Sigmoid colon (tissue), 7 donors: ENCODE results near the gene OVCA2. TPM values are rescaled to one million over a fixed set of nuclear protein-coding genes. Genes with fewer than 3 reads are reported as not detected.

ENCODE experiments used
- DNase-seq: peaks from one replicate; pipeline ENCODE4 v3.0.0-alpha.2; 2019
- H3K27ac ChIP-seq, 4 donors: fragments of 200-600 bp; sonication (generic); one replicate each; pipeline ENCODE4 v1.5.1; 2016 to 2019; ENCODE audit warnings: mild to moderate bottlenecking in 1 of 4
- H3K27me3 ChIP-seq, 3 donors: fragments of 200-600 bp; sonication (generic); one replicate each; pipeline ENCODE4 v1.5.1; 2019; ENCODE audit warnings: mild to moderate bottlenecking in 1 of 3
- H3K36me3 ChIP-seq, 4 donors: fragments of 200-600 bp; sonication (generic); one replicate each; pipeline ENCODE4 v1.5.1; 2016 to 2019
- H3K4me1 ChIP-seq, 4 donors: fragments of 200-600 bp; sonication (generic); one replicate each; pipeline ENCODE4 v1.5.1; 2017 to 2019
- H3K4me3 ChIP-seq, 4 donors: fragments of 200-600 bp; sonication (generic); one replicate each; pipeline ENCODE4 v1.5.1; 2017 to 2019; ENCODE audit warnings: mild to moderate bottlenecking in 2 of 4, moderate library complexity in 1 of 4
- H3K9me3 ChIP-seq, 4 donors: fragments of 200-600 bp in 3 of 4; sonication (generic) in 3 of 4; one replicate each; pipeline versions ENCODE4 v1.5.1 to v1.6.1; 2013 to 2019
- CTCF ChIP-seq, 4 experiments: fragments of 450-650 bp in 3 of 4; fragments of 200-600 bp in 1 of 4; IDR thresholded peaks; one replicate each; pipeline ENCODE4 v1.5.1; 2016 to 2019; ENCODE audit warnings: antibody characterized with exemption in 4 of 4, mild to moderate bottlenecking in 3 of 4, moderate library complexity in 2 of 4
- EP300 ChIP-seq, 4 donors: sonication (generic); formaldehyde crosslinking; IDR thresholded peaks; one replicate each; pipeline ENCODE4 v1.6.1; 2017; ENCODE audit warnings: antibody characterized with exemption in 4 of 4
- POLR2A ChIP-seq, 2 donors: fragments of 450-650 bp; IDR thresholded peaks; one replicate each; pipeline ENCODE4 v1.6.1; 2016; ENCODE audit warnings: antibody characterized with exemption in 2 of 2, mild to moderate bottlenecking in 2 of 2, moderate library complexity in 2 of 2
- POLR2AphosphoS5 ChIP-seq, 4 donors: sonication (generic); formaldehyde crosslinking; IDR thresholded peaks; one replicate each; pipeline ENCODE4 v1.6.1; 2017; ENCODE audit warnings: antibody characterized with exemption in 4 of 4
- WGBS, 2 donors: extraction: QIAGEN DNeasy Blood & Tissue Kit; methylation state at CpG; one replicate each; pipeline ENCODE4 v1.1.7; 2013; 5-methylcytosine and 5-hydroxymethylcytosine counted together
- intact Hi-C: fragments of 100-400 bp; cut with DNase I; formaldehyde crosslinking; loops from one replicate; pipeline ENCODE4 v1.15.1; 2023
- polyA plus RNA-seq, 3 donors: library from polyadenylated mRNA; stranded (reverse); fragments of 200-250 nt; gene quantifications; one replicate each; pipeline ENCODE4 v1.2.3, GENCODE V29; 2013
- total RNA-seq, 4 donors: library from RNA; depleted of rRNA; stranded (reverse); fragments of >200 nt; gene quantifications; one replicate each; pipeline ENCODE4 v1.1.0, GENCODE V29; 2016
- donor health status: healthy with polysubstance abuse.
- donor health status: Bipolar disorder and iron deficiency.
- donor health status: healthy.

Gene OVCA2
- total and polyA plus RNA-seq, 7 donors: 26.3 to 66.8 (median 43.0) TPM

GRCh38 chr17:2025622-2026309, 16.1 kb upstream of the OVCA2 start:
- Histone ChIP-seq H3K27ac (peak overlapping the region in 2 of 4 donors; percentile 19 to 20), H3K9me3 (no peaks in the 10 kb centered on the region), H3K4me3 (peak overlapping the region; percentile 21 to 55 (median 48)), H3K4me1 (peaks cover 0 to 38% (median 38%) of the 10 kb centered on the region in 4 donors), H3K27me3 (peaks cover 20 to 74% (median 34%) of the 10 kb centered on the region in 3 donors), H3K36me3 (no peaks in the 10 kb centered on the region)
- intact Hi-C loops: loop anchor here (1.0 to 2.0 kb wide), 2 partner anchors 27 to 117 kb away; no protein-coding TSS in a partner anchor
- WGBS, 2 donors: 1 to 2% methylated on average over 55 of the region's 55 CpGs
- TF ChIP-seq CTCF (IDR thresholded peaks at IDR 0.05): peak; percentile 55 to 74 (median 60)
- no peak for TF ChIP-seq POLR2AphosphoS5 (IDR thresholded peaks at IDR 0.05)
- no peak for TF ChIP-seq EP300 (IDR thresholded peaks at IDR 0.05)
- DNase-seq: peak; percentile 83

DNA sequence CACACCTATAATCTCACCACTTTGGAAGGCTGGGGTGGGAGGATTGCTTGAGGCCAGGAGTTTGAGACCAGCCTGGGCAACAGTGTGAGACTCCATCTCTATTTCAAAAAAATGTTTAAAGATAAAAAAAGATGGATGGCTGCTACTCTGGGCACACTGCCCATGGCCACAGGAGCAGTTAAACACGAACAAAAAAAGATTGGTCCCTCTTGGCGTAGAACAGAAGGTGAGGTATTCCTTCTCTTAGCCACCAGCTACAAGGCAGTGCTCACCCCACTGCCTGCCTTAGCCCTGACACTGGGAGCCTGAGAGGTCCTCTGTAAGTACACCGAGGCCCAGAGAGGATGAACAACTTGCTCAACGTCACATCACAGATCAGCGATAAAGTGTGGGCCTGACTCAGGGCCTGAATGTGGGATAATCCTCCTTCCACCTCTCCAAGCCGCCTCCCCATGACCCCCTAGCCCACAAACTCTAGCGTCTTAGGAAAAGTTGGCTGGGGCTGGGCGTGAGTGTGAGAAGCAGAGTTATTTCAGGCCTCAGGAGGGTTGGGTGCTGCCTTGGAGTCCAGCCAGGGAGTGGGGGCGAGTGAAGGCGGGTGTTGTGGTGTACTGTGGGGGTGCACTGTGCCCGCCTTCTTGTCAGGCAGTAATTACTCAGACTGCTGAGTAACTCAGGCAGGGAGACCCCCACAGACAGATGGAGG, 14.1 kb upstream of the OVCA2 start:
- H3K27me3 ChIP-seq: peaks cover 20 to 69% (median 34%) of the 10 kb centered on the region in 3 donors
- intact Hi-C loops: no loop called here

DNA sequence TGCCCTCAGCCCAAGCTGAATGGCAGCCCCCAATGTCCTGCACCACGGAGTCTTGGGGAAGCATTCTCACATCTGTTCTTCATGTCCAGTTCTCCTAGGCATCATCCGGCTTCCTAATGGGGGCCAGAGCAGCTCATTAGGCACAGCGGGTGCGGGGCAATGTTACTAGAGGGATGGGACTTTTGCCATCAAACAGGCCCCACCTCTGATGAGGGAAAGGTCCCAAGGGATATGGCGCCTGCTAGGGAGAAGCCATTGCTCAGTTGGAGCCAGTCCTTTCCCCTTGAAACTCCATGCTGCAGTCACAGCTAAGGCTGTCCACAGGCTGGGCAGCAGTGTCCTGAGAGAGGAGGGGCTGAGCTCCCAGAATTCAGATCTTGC, 13.6 kb upstream of the OVCA2 start:
- H3K27me3 ChIP-seq: peaks cover 20 to 64% (median 34%) of the 10 kb centered on the region in 3 donors
- 82 to 85% methylated on average over 5 of the region's 5 CpGs for WGBS, 2 donors
- no peak overlapping the region for H3K27ac ChIP-seq
- H3K4me3 ChIP-seq: no peak overlapping the region
- DNase-seq: no peak
- H3K4me1 ChIP-seq: peaks cover 0 to 60% (median 49%) of the 10 kb centered on the region in 4 donors
- no peak for TF ChIP-seq POLR2AphosphoS5 (IDR thresholded peaks at IDR 0.05)
- TF ChIP-seq CTCF (IDR thresholded peaks at IDR 0.05): no peak
- no peak for TF ChIP-seq EP300 (IDR thresholded peaks at IDR 0.05)
- no peak for TF ChIP-seq POLR2A (IDR thresholded peaks at IDR 0.05)
- no peaks in the 10 kb centered on the region for H3K36me3 ChIP-seq
- H3K9me3 ChIP-seq: no peaks in the 10 kb centered on the region
- intact Hi-C loops: no loop called here

More for the DNA sequence above, 14.1 kb upstream of the OVCA2 start:
- H3K4me3 ChIP-seq: no peak overlapping the region
- WGBS, 2 donors: 60 to 77% methylated on average over 11 of the region's 11 CpGs
- no peak for TF ChIP-seq POLR2AphosphoS5 (IDR thresholded peaks at IDR 0.05)
- no peak for TF ChIP-seq CTCF (IDR thresholded peaks at IDR 0.05)
- TF ChIP-seq POLR2A (IDR thresholded peaks at IDR 0.05): no peak
- no peak for TF ChIP-seq EP300 (IDR thresholded peaks at IDR 0.05)
- H3K9me3 ChIP-seq: no peaks in the 10 kb centered on the region
- H3K27ac ChIP-seq: no peak overlapping the region
- peaks cover 0 to 58% (median 49%) of the 10 kb centered on the region in 4 donors for H3K4me1 ChIP-seq
- DNase-seq: no peak
- no peaks in the 10 kb centered on the region for H3K36me3 ChIP-seq

- Histone ChIP-seq H3K4me3 (no peak overlapping the region), H3K27me3 (peaks cover 18 to 58% (median 32%) of the 10 kb centered on the region in 3 donors), H3K27ac (no peak overlapping the region), H3K36me3 (peaks cover 0 to 4% (median 2%) of the 10 kb centered on the region in 4 donors), H3K4me1 (peaks cover 0 to 55% (median 45%) of the 10 kb centered on the region in 4 donors), H3K9me3 (no peaks in the 10 kb centered on the region)
- DNase-seq: no peak
- intact Hi-C loops: no loop called here
- TF ChIP-seq EP300 (IDR thresholded peaks at IDR 0.05) (no peak), POLR2A (IDR thresholded peaks at IDR 0.05) (no peak), CTCF (IDR thresholded peaks at IDR 0.05) (no peak), POLR2AphosphoS5 (IDR thresholded peaks at IDR 0.05) (no peak)
- 43 to 63% methylated on average over 6 of the region's 6 CpGs for WGBS, 2 donors
Observed at GRCh38 chr17:2028737-2029136, 13.1 kb upstream of the OVCA2 start.
